HFFc6 (cell line): ENCODE measurements around the gene SF1. TPM values are rescaled to one million over a fixed set of nuclear protein-coding genes. Genes with fewer than 3 reads are reported as not detected.

ENCODE experiments used
- DNase-seq: peaks from one replicate; pipeline ENCODE4 v3.0.0-alpha.2; 2018
- H3K27ac Mint-ChIP-seq: 2 replicates; pipeline ENCODE4 v1.8.0; 2020; ENCODE audit warnings: mild to moderate bottlenecking, mixed read lengths
- H3K27me3 Mint-ChIP-seq: 2 replicates; pipeline ENCODE4 v1.8.0; 2021; ENCODE audit warnings: mild to moderate bottlenecking, moderate library complexity, mixed read lengths; ENCODE audit not compliant: insufficient read depth
- H3K36me3 Mint-ChIP-seq: 2 replicates; pipeline ENCODE4 v1.8.0; 2021; ENCODE audit warnings: low read depth, mixed read lengths
- H3K4me1 Mint-ChIP-seq: 2 replicates; pipeline ENCODE4 v1.8.0; 2020; ENCODE audit warnings: low read depth, mixed read lengths
- H3K4me3 Mint-ChIP-seq: 2 replicates; pipeline ENCODE4 v1.8.0; 2020; ENCODE audit warnings: mild to moderate bottlenecking, moderate library complexity, mixed read lengths
- H3K9me3 Mint-ChIP-seq: 2 replicates; pipeline ENCODE4 v1.8.0; 2020; ENCODE audit warnings: mild to moderate bottlenecking, mixed read lengths
- total RNA-seq, 6 experiments: library from RNA; stranded (reverse); fragmentation: NEBNext Ultra II Directional; extraction: Animal tissue kit (Norgen Biotek cat#: 25700); gene quantifications; 2 replicates in 1 of 6; 3 replicates in 5 of 6; pipeline ENCODE4 v1.2.3, GENCODE V29; 2021
- TF ChIP-seq, protein P1 (sequence below): fragments of 200-600 bp; sonication (generic); IDR thresholded peaks from 2 replicates; pipeline ENCODE4 v1.5.0; 2021; ENCODE audit warnings: antibody characterized with exemption, mild to moderate bottlenecking

Gene SF1
- total RNA-seq, 6 experiments from 2014 or later: 195 to 244 (median 208) TPM

DNA sequence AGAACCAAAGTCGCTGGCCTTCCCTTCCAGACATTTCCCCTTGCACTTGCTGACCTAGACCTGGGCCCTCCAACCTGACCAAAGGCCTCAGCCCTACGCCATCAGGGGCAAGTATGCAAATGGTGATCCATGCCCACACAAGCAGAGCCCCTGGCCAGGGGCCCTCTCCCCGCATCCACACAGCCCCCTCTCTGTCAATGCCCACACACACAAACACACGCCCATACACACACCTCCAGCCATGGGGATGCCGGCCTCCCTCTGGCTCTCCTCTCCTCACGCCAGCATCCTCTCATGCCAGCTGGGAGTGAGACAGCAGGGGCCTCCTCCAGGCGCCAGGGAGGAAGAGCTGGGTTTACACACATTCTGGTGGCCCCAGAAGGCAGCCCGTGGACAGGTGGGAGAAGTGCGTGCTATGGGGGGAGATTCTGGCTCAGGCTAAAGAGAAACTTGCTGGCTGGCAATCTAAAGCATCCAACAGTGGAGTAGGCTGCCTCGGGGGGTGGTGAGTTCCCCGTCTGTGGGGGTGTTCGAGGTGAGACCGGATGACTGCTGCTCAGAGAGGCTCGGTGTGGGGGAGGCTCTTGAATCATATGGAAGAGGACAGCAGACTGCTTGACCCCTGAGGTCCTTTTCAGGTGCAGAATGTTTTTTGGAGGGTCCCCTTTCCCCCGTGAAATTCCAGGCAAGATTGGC, 60.1 kb downstream of the SF1 start:
- Mint-ChIP-seq H3K27ac (no peak overlapping the region), H3K4me3 (no peak overlapping the region), H3K9me3 (no peaks in the 10 kb centered on the region)

DNA sequence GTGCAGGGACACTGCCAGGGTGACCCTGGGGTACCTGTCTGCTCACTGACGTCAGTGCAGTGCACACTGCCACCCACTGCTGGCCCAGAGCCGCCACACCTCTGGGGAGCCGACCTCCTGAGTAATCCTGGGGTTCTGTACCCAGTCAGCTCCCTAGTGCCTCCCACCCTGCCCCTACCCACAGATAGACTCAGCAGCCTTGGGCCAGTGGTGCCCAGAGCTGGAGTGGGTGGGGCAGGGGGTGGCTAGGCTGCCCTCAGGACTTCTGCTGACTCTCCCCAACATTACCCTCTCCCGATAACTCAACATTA, 61.1 kb downstream of the SF1 start:
- Mint-ChIP-seq H3K27ac (no peak overlapping the region), H3K36me3 (no peaks in the 10 kb centered on the region), H3K9me3 (no peaks in the 10 kb centered on the region), H3K4me3 (no peak overlapping the region), H3K4me1 (no peaks in the 10 kb centered on the region), H3K27me3 (peaks cover 71% of the 10 kb centered on the region)
- no peak for DNase-seq
- TF ChIP-seq, protein P1, sequence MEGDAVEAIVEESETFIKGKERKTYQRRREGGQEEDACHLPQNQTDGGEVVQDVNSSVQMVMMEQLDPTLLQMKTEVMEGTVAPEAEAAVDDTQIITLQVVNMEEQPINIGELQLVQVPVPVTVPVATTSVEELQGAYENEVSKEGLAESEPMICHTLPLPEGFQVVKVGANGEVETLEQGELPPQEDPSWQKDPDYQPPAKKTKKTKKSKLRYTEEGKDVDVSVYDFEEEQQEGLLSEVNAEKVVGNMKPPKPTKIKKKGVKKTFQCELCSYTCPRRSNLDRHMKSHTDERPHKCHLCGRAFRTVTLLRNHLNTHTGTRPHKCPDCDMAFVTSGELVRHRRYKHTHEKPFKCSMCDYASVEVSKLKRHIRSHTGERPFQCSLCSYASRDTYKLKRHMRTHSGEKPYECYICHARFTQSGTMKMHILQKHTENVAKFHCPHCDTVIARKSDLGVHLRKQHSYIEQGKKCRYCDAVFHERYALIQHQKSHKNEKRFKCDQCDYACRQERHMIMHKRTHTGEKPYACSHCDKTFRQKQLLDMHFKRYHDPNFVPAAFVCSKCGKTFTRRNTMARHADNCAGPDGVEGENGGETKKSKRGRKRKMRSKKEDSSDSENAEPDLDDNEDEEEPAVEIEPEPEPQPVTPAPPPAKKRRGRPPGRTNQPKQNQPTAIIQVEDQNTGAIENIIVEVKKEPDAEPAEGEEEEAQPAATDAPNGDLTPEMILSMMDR: no peak

More for the DNA sequence above, 60.1 kb downstream of the SF1 start:
- Mint-ChIP-seq H3K4me1 (no peaks in the 10 kb centered on the region), H3K36me3 (no peaks in the 10 kb centered on the region), H3K27me3 (peaks cover 73% of the 10 kb centered on the region)
- no peak for DNase-seq
- TF ChIP-seq, protein P1: no peak

DNA sequence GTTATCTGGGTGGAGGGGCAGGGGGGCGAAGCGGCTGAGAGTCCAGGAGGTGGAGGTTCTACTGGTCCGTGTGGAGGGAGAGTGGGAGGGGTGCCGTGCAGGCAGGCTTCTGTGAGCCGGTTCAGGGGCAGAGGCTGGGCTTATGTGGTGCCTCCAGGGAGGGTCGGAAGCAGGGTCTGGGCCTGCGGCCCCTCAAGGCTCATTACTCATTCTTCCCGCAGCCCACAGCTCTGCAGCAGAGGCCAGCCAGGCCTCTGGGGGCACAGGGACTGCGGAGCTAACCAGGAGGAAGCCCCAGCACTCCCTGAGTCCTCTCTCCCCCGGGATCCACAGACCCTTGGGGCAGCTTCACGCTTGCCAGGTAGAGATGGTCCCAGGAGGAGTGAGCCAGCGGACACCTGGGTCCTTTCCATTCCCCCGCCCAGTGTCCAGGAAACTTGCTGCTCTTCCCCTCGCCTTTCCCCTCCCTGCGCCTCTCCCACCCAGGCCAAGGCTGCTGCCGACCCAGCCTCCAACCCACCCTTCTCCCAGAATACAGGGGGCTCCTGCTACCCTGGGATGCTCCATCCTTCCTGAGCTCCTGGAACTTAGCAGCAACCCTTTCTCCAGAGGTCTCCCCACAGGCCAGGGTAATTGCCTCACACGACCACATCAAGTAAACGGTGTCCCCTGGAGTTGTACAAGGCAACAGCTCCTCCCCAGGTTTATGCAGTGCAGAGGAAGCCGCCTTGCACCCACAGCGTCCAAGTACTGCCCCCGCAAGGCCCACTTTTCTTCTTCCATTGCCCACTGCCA, 61.7 kb downstream of the SF1 start:
- Mint-ChIP-seq H3K27ac (no peak overlapping the region), H3K36me3 (no peaks in the 10 kb centered on the region), H3K4me1 (no peaks in the 10 kb centered on the region), H3K9me3 (no peaks in the 10 kb centered on the region), H3K4me3 (no peak overlapping the region), H3K27me3 (peaks cover 71% of the 10 kb centered on the region)
- TF ChIP-seq, protein P1: no peak
- DNase-seq: no peak

DNA sequence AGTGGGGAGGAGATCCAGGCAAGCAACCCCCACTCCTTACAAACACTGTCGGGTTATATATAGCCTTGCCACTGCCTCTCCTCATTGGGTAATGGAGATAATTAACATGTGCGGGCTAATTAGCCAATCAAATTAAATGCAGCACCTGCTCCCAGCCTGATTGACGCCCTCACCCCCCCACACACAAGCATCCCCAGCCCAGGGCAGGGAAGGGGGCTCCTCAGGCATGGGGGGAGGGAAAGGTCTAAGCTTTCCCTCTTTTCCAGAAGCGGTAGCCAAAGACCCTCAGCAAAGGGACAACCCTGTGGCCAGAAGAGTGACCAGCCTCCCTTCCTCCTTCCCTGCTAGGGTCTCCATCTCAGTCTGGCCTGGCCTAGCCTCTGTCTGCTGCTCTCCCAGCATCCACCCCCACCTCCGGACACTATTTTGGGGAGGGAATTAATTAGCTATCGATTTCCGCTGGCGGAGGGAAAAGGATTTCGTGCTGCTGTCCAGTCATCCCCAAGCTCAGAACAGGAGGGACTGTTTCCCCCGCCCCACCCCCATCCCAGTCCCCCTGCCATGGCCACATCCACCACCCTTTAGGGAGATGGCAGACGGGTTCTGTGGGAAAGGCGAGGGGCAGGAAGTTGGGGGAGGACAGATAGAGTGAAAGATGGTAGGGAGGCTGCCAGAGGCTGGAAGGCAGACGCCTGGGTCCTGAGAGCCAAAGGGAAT, 62.4 kb downstream of the SF1 start:
- Mint-ChIP-seq H3K4me3 (no peak overlapping the region), H3K27me3 (peaks cover 65% of the 10 kb centered on the region), H3K27ac (no peak overlapping the region), H3K36me3 (no peaks in the 10 kb centered on the region), H3K9me3 (no peaks in the 10 kb centered on the region), H3K4me1 (peaks cover 2% of the 10 kb centered on the region)
- TF ChIP-seq, protein P1: no peak
- no peak for DNase-seq

DNA sequence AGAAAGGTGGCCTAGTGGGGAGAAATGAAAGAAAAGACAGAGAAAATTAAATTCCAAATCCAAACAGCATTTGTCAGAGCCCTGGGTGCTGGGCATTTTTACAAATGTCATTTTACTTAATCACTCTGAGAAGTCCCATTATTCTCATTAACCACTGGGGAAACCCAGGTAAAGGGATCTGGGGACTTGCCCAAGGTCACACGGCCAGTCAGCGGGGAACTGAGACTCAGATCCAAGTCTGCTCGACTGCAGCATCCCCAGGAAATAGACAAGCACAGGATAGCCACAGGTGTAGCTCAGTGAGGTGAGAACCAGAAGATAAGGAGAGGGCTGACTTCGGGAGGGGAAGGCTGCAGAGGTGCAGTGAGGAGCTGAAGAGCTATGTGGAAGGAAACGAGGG, 63.2 kb downstream of the SF1 start:
- H3K36me3 Mint-ChIP-seq: no peaks in the 10 kb centered on the region
- TF ChIP-seq, protein P1: no peak
- H3K27ac Mint-ChIP-seq: no peak overlapping the region
- DNase-seq: no peak
- no peak overlapping the region for H3K4me3 Mint-ChIP-seq
- H3K27me3 Mint-ChIP-seq: peaks cover 65% of the 10 kb centered on the region
- peaks cover 10% of the 10 kb centered on the region for H3K4me1 Mint-ChIP-seq
- no peaks in the 10 kb centered on the region for H3K9me3 Mint-ChIP-seq
